GM12801 (cell line): ENCODE data around the gene IRF5.

Experiments
- CTCF ChIP-seq: IDR thresholded peaks from one replicate; pipeline ENCODE4 v1.5.1; 2011; ENCODE audit warnings: control low read depth; ENCODE audit not compliant: insufficient read length; ENCODE audit errors: extremely low read depth

IRF5 gene

GRCh38 chr7:128909625-128910568, 27.8 kb upstream of the IRF5 start:
- no peak for TF ChIP-seq CTCF

DNA sequence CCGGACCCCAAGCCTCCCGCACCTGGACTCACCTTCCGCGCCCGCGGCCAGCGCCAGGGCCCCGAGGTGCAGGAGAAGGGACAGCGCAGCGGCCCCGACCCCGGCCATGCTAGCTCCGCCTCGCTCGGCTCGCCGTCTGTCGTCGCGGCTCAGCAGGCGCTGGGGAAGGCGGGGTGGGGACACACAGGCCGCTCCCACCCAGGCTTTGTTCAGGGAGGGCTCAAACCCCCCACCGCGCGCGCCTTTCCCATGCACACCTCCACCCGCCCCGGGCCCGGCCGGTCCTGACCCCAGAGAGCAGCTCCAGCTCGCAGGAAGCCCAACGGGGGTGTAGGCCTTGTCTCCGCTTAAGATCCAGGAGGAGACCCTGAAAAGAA, 27.2 kb upstream of the IRF5 start, which contains the start of gene KCP:
Gene KCP, minus strand, starts transcription at position 141 of the 377 bp plus-strand sequence. Its CDS starts 33 bp downstream, at position 108.
- TF ChIP-seq CTCF, result no peak

DNA sequence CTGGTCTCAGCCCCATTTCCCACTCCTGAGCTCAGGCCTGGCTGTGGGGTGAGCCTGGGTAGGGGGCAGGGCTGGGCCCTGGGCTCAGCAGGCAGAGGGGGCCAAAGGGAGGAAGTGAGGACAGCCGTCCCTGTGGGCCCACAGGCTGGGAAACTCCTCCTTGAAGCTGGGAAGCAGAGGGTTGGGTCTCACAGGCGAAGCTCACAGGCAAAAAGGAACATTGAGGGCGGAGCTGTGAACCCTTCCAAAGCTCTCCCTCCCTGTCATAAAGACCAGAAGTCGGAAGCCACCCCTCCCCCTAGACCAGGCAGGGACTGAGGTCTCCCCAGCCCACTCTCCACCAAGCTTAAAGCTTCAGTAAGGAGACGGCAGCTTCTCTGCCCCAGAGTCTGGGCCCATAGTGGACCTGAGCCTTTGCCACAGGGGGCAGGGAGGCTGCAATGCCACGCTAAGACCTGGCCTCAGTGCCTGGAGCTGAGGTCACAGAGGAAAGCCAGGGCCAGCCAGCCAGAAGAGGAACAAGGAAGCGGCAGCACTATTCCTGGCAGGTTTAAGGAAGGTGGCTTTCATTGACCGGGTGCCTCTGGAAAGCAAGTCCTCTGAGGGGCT, 26.2 kb upstream of the IRF5 start:
- no peak for TF ChIP-seq CTCF

GRCh38 chr7:128912281-128912680, 25.4 kb upstream of the IRF5 start:
- TF ChIP-seq CTCF, result no peak

GRCh38 chr7:128913870-128914565, 23.7 kb upstream of the IRF5 start:
- TF ChIP-seq CTCF, result no peak

GRCh38 chr7:128914566-128915151, 23.1 kb upstream of the IRF5 start:
- no peak for TF ChIP-seq CTCF
